Effector memory CD4-positive, alpha-beta T cell (primary cell): ENCODE data around the gene ST8SIA6.

Source experiments
- DNase-seq, 3 donors: peaks; one replicate each; pipeline ENCODE4 v3.0.0-alpha.2; 2020
- H3K27ac ChIP-seq: 2 replicates; pipeline ENCODE4 v1.7.0; 2013; ENCODE audit warnings: mild to moderate bottlenecking, low read length, moderate library complexity; ENCODE audit not compliant: insufficient read depth, poor library complexity, severe bottlenecking
- H3K27me3 ChIP-seq: replicated peaks from 2 replicates; pipeline ENCODE4 v1.7.0; 2013; ENCODE audit warnings: mild to moderate bottlenecking, low read length; ENCODE audit not compliant: insufficient read depth, control insufficient read depth, poor library complexity, severe bottlenecking
- H3K36me3 ChIP-seq: 2 replicates; pipeline ENCODE4 v1.7.0; 2013; ENCODE audit warnings: mild to moderate bottlenecking, low read length, moderate library complexity; ENCODE audit not compliant: control insufficient read depth, insufficient read depth
- H3K4me1 ChIP-seq: 2 replicates; pipeline ENCODE4 v1.7.0; 2013; ENCODE audit warnings: low read length, mild to moderate bottlenecking; ENCODE audit not compliant: control insufficient read depth, insufficient read depth, poor library complexity, severe bottlenecking
- H3K4me3 ChIP-seq: 2 replicates; pipeline ENCODE4 v1.7.0; 2013; ENCODE audit warnings: low read length, low read depth, mild to moderate bottlenecking; ENCODE audit not compliant: insufficient read depth, poor library complexity, severe bottlenecking
- H3K9me3 ChIP-seq: 2 replicates; pipeline ENCODE4 v1.7.0; 2013; ENCODE audit warnings: mild to moderate bottlenecking, low read length, moderate library complexity; ENCODE audit not compliant: control insufficient read depth

Gene ST8SIA6

GRCh38 chr10:17394854-17395253 is 59.5 kb downstream of the ST8SIA6 start:
- no peak for DNase-seq
- no peak overlapping the region for H3K4me3 ChIP-seq
- no peaks in the 10 kb centered on the region for H3K9me3 ChIP-seq
- peaks cover 4% of the 10 kb centered on the region for H3K27me3 ChIP-seq
- H3K4me1 ChIP-seq = no peaks in the 10 kb centered on the region
- H3K36me3 ChIP-seq = no peaks in the 10 kb centered on the region
- H3K27ac ChIP-seq = no peak overlapping the region

- H3K4me1 ChIP-seq = no peaks in the 10 kb centered on the region
- no peak overlapping the region for H3K27ac ChIP-seq
- no peak for DNase-seq
- H3K27me3 ChIP-seq = no peaks in the 10 kb centered on the region
- H3K9me3 ChIP-seq = no peaks in the 10 kb centered on the region
- H3K36me3 ChIP-seq = no peaks in the 10 kb centered on the region
- no peak overlapping the region for H3K4me3 ChIP-seq
Observed at GRCh38 chr10:17387861-17388503, 66.4 kb downstream of the ST8SIA6 start.

GRCh38 chr10:17386616-17387075 is 67.7 kb downstream of the ST8SIA6 start:
- Histone ChIP-seq H3K4me3 (no peak overlapping the region), H3K9me3 (no peaks in the 10 kb centered on the region), H3K27ac (no peak overlapping the region), H3K27me3 (no peaks in the 10 kb centered on the region), H3K4me1 (no peaks in the 10 kb centered on the region), H3K36me3 (no peaks in the 10 kb centered on the region)
- DNase-seq = no peak

- Histone ChIP-seq H3K9me3 (no peaks in the 10 kb centered on the region), H3K36me3 (no peaks in the 10 kb centered on the region), H3K27ac (no peak overlapping the region), H3K4me3 (no peak overlapping the region), H3K27me3 (no peaks in the 10 kb centered on the region), H3K4me1 (no peaks in the 10 kb centered on the region)
- no peak for DNase-seq
Observed at GRCh38 chr10:17386021-17386420, 68.4 kb downstream of the ST8SIA6 start.

- Histone ChIP-seq H3K27ac (no peak overlapping the region), H3K36me3 (no peaks in the 10 kb centered on the region), H3K27me3 (no peaks in the 10 kb centered on the region), H3K4me1 (no peaks in the 10 kb centered on the region), H3K4me3 (no peak overlapping the region), H3K9me3 (no peaks in the 10 kb centered on the region)
- no peak for DNase-seq
Observed at GRCh38 chr10:17385066-17385465, 69.3 kb downstream of the ST8SIA6 start.

GRCh38 chr10:17383801-17384555 is 70.4 kb downstream of the ST8SIA6 start:
- Histone ChIP-seq H3K27ac (no peak overlapping the region), H3K27me3 (no peaks in the 10 kb centered on the region), H3K4me3 (no peak overlapping the region), H3K9me3 (no peaks in the 10 kb centered on the region), H3K4me1 (no peaks in the 10 kb centered on the region), H3K36me3 (no peaks in the 10 kb centered on the region)
- no peak for DNase-seq

GRCh38 chr10:17381502-17382142 is 72.8 kb downstream of the ST8SIA6 start:
- H3K4me3 ChIP-seq = no peak overlapping the region
- H3K27ac ChIP-seq = no peak overlapping the region
- H3K36me3 ChIP-seq = no peaks in the 10 kb centered on the region
- peaks cover 4% of the 10 kb centered on the region for H3K27me3 ChIP-seq
- H3K9me3 ChIP-seq = no peaks in the 10 kb centered on the region
- DNase-seq = no peak
- no peaks in the 10 kb centered on the region for H3K4me1 ChIP-seq

GRCh38 chr10:17380888-17381287 is 73.5 kb downstream of the ST8SIA6 start:
- no peak overlapping the region for H3K27ac ChIP-seq

GRCh38 chr10:17380016-17380415 is 74.4 kb downstream of the ST8SIA6 start:
- Histone ChIP-seq H3K27me3 (peaks cover 6% of the 10 kb centered on the region), H3K4me3 (no peak overlapping the region), H3K36me3 (no peaks in the 10 kb centered on the region), H3K9me3 (no peaks in the 10 kb centered on the region), H3K27ac (no peak overlapping the region), H3K4me1 (no peaks in the 10 kb centered on the region)
- no peak for DNase-seq

More at GRCh38 chr10:17380888-17381287, 73.5 kb downstream of the ST8SIA6 start:
- DNase-seq = no peak
- Histone ChIP-seq H3K4me1 (no peaks in the 10 kb centered on the region), H3K27me3 (peaks cover 6% of the 10 kb centered on the region), H3K4me3 (no peak overlapping the region), H3K9me3 (no peaks in the 10 kb centered on the region), H3K36me3 (no peaks in the 10 kb centered on the region)

GRCh38 chr10:17379151-17379690 is 75.2 kb downstream of the ST8SIA6 start:
- H3K9me3 ChIP-seq = no peaks in the 10 kb centered on the region
- H3K27ac ChIP-seq = no peak overlapping the region
- no peak for DNase-seq
- H3K4me1 ChIP-seq = no peaks in the 10 kb centered on the region
- H3K27me3 ChIP-seq = peaks cover 6% of the 10 kb centered on the region
- H3K36me3 ChIP-seq = no peaks in the 10 kb centered on the region
- no peak overlapping the region for H3K4me3 ChIP-seq
